HEK293T (cell line): ENCODE results near the gene TRIOBP.
A peak's percentile ranks its signal among the peaks of the same experiment; 100 is the strongest.

Experiments used
- CTCF ChIA-PET: fragments of 350-600 bp; formaldehyde crosslinking; extraction: SDS; loops from one replicate; lab custom pipeline; 2021; ENCODE audit warnings: antibody characterized with exemption, inconsistent platforms; lab: Yijun Ruan, JAX
- POLR2A ChIA-PET: fragments of 350-600 bp; formaldehyde crosslinking; extraction: SDS; loops from one replicate; lab custom pipeline; 2020; ENCODE audit warnings: antibody characterized with exemption, inconsistent platforms; lab: Yijun Ruan, JAX
- DNase-seq: peaks from one replicate; pipeline ENCODE4 v3.0.0; 2012; ENCODE audit warnings: mixed read lengths; ENCODE audit errors: extremely low spot score
- ARNT ChIP-seq: fragments of 450-650 bp; IDR thresholded peaks from 2 replicates; pipeline ENCODE4 v1.6.1; 2017; ENCODE audit warnings: mild to moderate bottlenecking
- BHLHE40 ChIP-seq: fragments of 450-650 bp; IDR thresholded peaks from 2 replicates; pipeline ENCODE4 v1.6.1; 2016; ENCODE audit warnings: mild to moderate bottlenecking, moderate library complexity, borderline replicate concordance
- CTBP1 ChIP-seq: fragments of 450-650 bp; IDR thresholded peaks from 2 replicates; pipeline ENCODE4 v1.6.1; 2016; ENCODE audit warnings: borderline replicate concordance
- ELF4 ChIP-seq: fragments of 450-650 bp; IDR thresholded peaks from 2 replicates; pipeline ENCODE4 v1.6.1; 2017; ENCODE audit warnings: antibody characterized with exemption
- FOXA1 ChIP-seq: fragments of 450-650 bp; IDR thresholded peaks from 2 replicates; pipeline ENCODE4 v1.6.1; 2016; ENCODE audit warnings: mild to moderate bottlenecking
- FOXK2 ChIP-seq: fragments of 450-650 bp; IDR thresholded peaks from 2 replicates; pipeline ENCODE4 v1.6.1; 2016; ENCODE audit warnings: mild to moderate bottlenecking
- FOXM1 ChIP-seq: fragments of 450-650 bp; IDR thresholded peaks from 2 replicates; pipeline ENCODE4 v1.6.1; 2017; ENCODE audit warnings: mild to moderate bottlenecking, borderline replicate concordance
- HDGF ChIP-seq: fragments of 450-650 bp; IDR thresholded peaks from 2 replicates; pipeline ENCODE4 v1.6.1; 2017; ENCODE audit warnings: antibody characterized with exemption, borderline replicate concordance
- L3MBTL2 ChIP-seq: fragments of 450-650 bp; conservative IDR thresholded peaks from 2 replicates; pipeline ENCODE4 v1.6.1; 2016; ENCODE audit warnings: mild to moderate bottlenecking
- LEF1 ChIP-seq: fragments of 450-650 bp; IDR thresholded peaks from 2 replicates; pipeline ENCODE4 v1.6.1; 2017; ENCODE audit warnings: mild to moderate bottlenecking, borderline replicate concordance
- NFRKB ChIP-seq: fragments of 450-650 bp; IDR thresholded peaks from 2 replicates; pipeline ENCODE4 v1.6.1; 2016; ENCODE audit warnings: mild to moderate bottlenecking, moderate library complexity
- PKNOX1 ChIP-seq: fragments of 450-650 bp; IDR thresholded peaks from 2 replicates; pipeline ENCODE4 v1.6.1; 2016
- SP1 ChIP-seq: fragments of 450-650 bp; IDR thresholded peaks from 2 replicates; pipeline ENCODE4 v1.6.1; 2017
- SUZ12 ChIP-seq: fragments of 450-650 bp; IDR thresholded peaks from 2 replicates; pipeline ENCODE4 v1.6.1; 2016; ENCODE audit warnings: mild to moderate bottlenecking
- TARDBP ChIP-seq: fragments of 450-650 bp; IDR thresholded peaks from 2 replicates; pipeline ENCODE4 v1.6.1; 2016
- ZNF384 ChIP-seq: fragments of 450-650 bp; IDR thresholded peaks from 2 replicates; pipeline ENCODE4 v1.6.1; 2016

The TRIOBP gene

GRCh38 chr22:37807410-37808293 lies 110.8 kb downstream of the TRIOBP start, which contains the start of gene GCAT:
Gene GCAT, plus strand, starts transcription at chr22:37807934. Its CDS starts 34 bp downstream, at chr22:37807968.
- ChIA-PET POLR2A (interaction anchor here (0.7 to 6.9 kb wide), 20 partner anchors 10 to 199 kb away, joined by 3 to 78 read pairs (median 4); partner anchors contain the start of genes ANKRD54, GALR3, GGA1 and MICALL1), CTCF (interaction anchor here (0.6 to 4.4 kb wide), 5 partner anchors 10 to 180 kb away, joined by 3 to 23 read pairs (median 5); no protein-coding TSS in a partner anchor)
- peak; percentile 99 for DNase-seq
- peak; percentile 83; the same call in 1 of the 2 replicates for TF ChIP-seq L3MBTL2
- no peak for TF ChIP-seq HDGF
- no peak for TF ChIP-seq SP1
- TF ChIP-seq SUZ12 = no peak
- TF ChIP-seq FOXA1 = no peak

- CTCF ChIA-PET = interaction anchor here (1.6 to 4.4 kb wide), 2 partner anchors 9 to 55 kb away, joined by 3 to 23 read pairs; no protein-coding TSS in a partner anchor
- DNase-seq = no peak
- TF ChIP-seq FOXM1 (no peak), PKNOX1 (no peak), L3MBTL2 (no peak), SP1 (no peak), BHLHE40 (no peak), LEF1 (no peak), HDGF (no peak), CTBP1 (no peak), SUZ12 (no peak), ARNT (no peak), TARDBP (no peak), ZNF384 (no peak), ELF4 (no peak), FOXA1 (no peak), FOXK2 (no peak), NFRKB (no peak)
- POLR2A ChIA-PET = interaction anchor here (0.9 to 6.9 kb wide), 11 partner anchors 9 to 200 kb away, joined by 3 to 78 read pairs (median 5); partner anchors contain the start of genes ANKRD54, GALR3 and GGA1
Observed at GRCh38 chr22:37808294-37808657, 111.4 kb downstream of the TRIOBP start.

GRCh38 chr22:37809672-37810333 lies 113.0 kb downstream of the TRIOBP start:
- ChIA-PET CTCF (interaction anchor here (0.6 to 4.4 kb wide), 5 partner anchors 8 to 176 kb away, joined by 3 to 23 read pairs (median 4); no protein-coding TSS in a partner anchor), POLR2A (interaction anchor here (1.2 to 6.9 kb wide), 3 partner anchors 7 to 34 kb away, joined by 4 to 78 read pairs (median 20); partner anchors contain the start of gene ANKRD54)
- no peak for TF ChIP-seq BHLHE40
- TF ChIP-seq LEF1 = no peak
- TF ChIP-seq HDGF = no peak
- TF ChIP-seq TARDBP = no peak
- TF ChIP-seq FOXK2 = no peak
- TF ChIP-seq ARNT = no peak
- TF ChIP-seq PKNOX1 = no peak
- TF ChIP-seq SUZ12 = no peak
- no peak for TF ChIP-seq L3MBTL2
- TF ChIP-seq SP1 = no peak
- TF ChIP-seq FOXA1 = no peak
- TF ChIP-seq ZNF384 = no peak
- DNase-seq = no peak

GRCh38 chr22:37811867-37812266 lies 115.0 kb downstream of the TRIOBP start:
- POLR2A ChIA-PET = interaction anchor here (1.0 kb wide), 1 partner anchor 94 kb away, joined by 3 read pairs; the partner anchor contains the start of gene MICALL1

More at GRCh38 chr22:37811867-37812266, 115.0 kb downstream of the TRIOBP start:
- CTCF ChIA-PET = interaction anchor here (0.6 to 0.7 kb wide), 2 partner anchors 45 kb away, joined by 3 to 4 read pairs; no protein-coding TSS in a partner anchor
- TF ChIP-seq SP1 (no peak), TARDBP (no peak), FOXM1 (no peak), HDGF (no peak), SUZ12 (no peak), PKNOX1 (no peak), ZNF384 (no peak), L3MBTL2 (no peak), CTBP1 (no peak), BHLHE40 (no peak), ARNT (no peak), NFRKB (no peak), FOXA1 (no peak), FOXK2 (no peak), LEF1 (no peak), ELF4 (no peak)
- no peak for DNase-seq
